Esophagus muscularis mucosa (tissue), 4 donors: ENCODE measurements around the gene NDUFC2. TPM values are rescaled to one million over a fixed set of nuclear protein-coding genes. Genes with fewer than 3 reads are reported as not detected.

Experiments used
- DNase-seq: peaks from one replicate; pipeline ENCODE4 v3.0.0-alpha.2; 2017; ENCODE audit errors: extremely low spot score
- H3K27ac ChIP-seq, 4 donors: fragments of 200-600 bp; sonication (generic); replicated peaks in 1 of 4; 1 replicate in 3 of 4; 2 replicates in 1 of 4; pipeline ENCODE4 v1.5.1; 2016 to 2019; ENCODE audit warnings: mild to moderate bottlenecking in 1 of 4
- H3K27me3 ChIP-seq, 4 donors: fragments of 200-600 bp; sonication (generic); one replicate each; pipeline versions ENCODE4 v1.5.1 to v1.6.0; 2016 to 2019
- H3K36me3 ChIP-seq, 4 donors: fragments of 200-600 bp; sonication (generic); one replicate each; pipeline ENCODE4 v1.5.1; 2016 to 2019
- H3K4me1 ChIP-seq, 4 donors: fragments of 200-600 bp; sonication (generic); one replicate each; pipeline ENCODE4 v1.5.1; 2016 to 2019
- H3K4me3 ChIP-seq, 4 donors: fragments of 200-600 bp; sonication (generic); 1 replicate in 2 of 4; 2 replicates in 2 of 4; pipeline ENCODE4 v1.5.1; 2016 to 2019; ENCODE audit warnings: mild to moderate bottlenecking in 4 of 4, moderate library complexity in 1 of 4
- H3K9me3 ChIP-seq, 4 donors: fragments of 200-600 bp; sonication (generic); 1 replicate in 3 of 4; 2 replicates in 1 of 4; pipeline ENCODE4 v1.5.1; 2016 to 2019
- EP300 ChIP-seq: sonication (generic); formaldehyde crosslinking; IDR thresholded peaks from one replicate; pipeline ENCODE4 v1.6.1; 2017; ENCODE audit warnings: antibody characterized with exemption
- POLR2A ChIP-seq: fragments of 450-650 bp; IDR thresholded peaks from one replicate; pipeline ENCODE4 v1.6.1; 2017; ENCODE audit warnings: antibody characterized with exemption, moderate library complexity, mild to moderate bottlenecking, low read depth
- POLR2AphosphoS5 ChIP-seq, 2 donors: sonication (generic); formaldehyde crosslinking; IDR thresholded peaks; one replicate each; pipeline ENCODE4 v1.6.1; 2017; ENCODE audit warnings: antibody characterized with exemption in 2 of 2
- WGBS: methylation state at CpG from one replicate; pipeline ENCODE4 v1.1.5; 2018; 5-methylcytosine and 5-hydroxymethylcytosine counted together
- intact Hi-C: fragments of 100-400 bp; cut with DNase I; formaldehyde crosslinking; loops from one replicate; pipeline ENCODE4 v1.15.1; 2023
- total RNA-seq, 4 donors: library from RNA; depleted of rRNA; stranded (reverse); fragments of >200 nt; gene quantifications; one replicate each; pipeline versions ENCODE4 v1.1.0 to v1.2.1, GENCODE V29; 2016
- TF ChIP-seq, protein P1 (sequence below), 3 experiments: fragments of 200-600 bp in 2 of 3; fragments of 450-650 bp in 1 of 3; sonication (generic) in 2 of 3; IDR thresholded peaks; one replicate each; pipeline ENCODE4 v1.5.1; 2017 to 2019; ENCODE audit warnings: antibody characterized with exemption in 3 of 3, mild to moderate bottlenecking in 2 of 3, moderate library complexity in 1 of 3

Gene NDUFC2
- total RNA-seq, 4 donors from 2014 or later = 65.1 to 116 (median 91.1) TPM

DNA sequence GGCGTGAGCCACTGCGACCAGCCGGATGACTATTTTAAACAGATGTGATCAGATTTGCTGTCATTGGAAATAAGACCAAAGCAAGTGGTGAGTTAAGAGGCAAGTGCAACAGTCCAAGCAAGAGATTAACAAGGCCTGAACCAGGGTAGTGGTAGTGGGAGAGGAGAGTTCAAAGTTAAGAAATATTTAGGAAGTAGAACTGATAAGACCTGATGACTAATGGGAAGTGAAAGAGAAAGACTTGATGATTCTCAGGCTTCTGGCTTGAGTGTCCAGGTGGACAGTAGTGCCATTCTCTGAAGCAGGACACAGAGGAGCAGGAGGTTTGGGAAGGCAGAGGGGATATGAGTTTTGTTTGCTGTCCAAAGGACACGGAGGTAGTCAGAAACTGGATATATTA lies 7.2 kb downstream of the NDUFC2 start:
- Histone ChIP-seq H3K4me1 (peaks cover 20 to 45% (median 34%) of the 10 kb centered on the region in 4 donors), H3K9me3 (no peaks in the 10 kb centered on the region), H3K27ac (no peak overlapping the region), H3K27me3 (no peaks in the 10 kb centered on the region), H3K36me3 (peaks cover 5 to 50% (median 38%) of the 10 kb centered on the region in 4 donors), H3K4me3 (no peak overlapping the region)
- intact Hi-C loops = no loop called here
- no peak for DNase-seq
- TF ChIP-seq, protein P1, sequence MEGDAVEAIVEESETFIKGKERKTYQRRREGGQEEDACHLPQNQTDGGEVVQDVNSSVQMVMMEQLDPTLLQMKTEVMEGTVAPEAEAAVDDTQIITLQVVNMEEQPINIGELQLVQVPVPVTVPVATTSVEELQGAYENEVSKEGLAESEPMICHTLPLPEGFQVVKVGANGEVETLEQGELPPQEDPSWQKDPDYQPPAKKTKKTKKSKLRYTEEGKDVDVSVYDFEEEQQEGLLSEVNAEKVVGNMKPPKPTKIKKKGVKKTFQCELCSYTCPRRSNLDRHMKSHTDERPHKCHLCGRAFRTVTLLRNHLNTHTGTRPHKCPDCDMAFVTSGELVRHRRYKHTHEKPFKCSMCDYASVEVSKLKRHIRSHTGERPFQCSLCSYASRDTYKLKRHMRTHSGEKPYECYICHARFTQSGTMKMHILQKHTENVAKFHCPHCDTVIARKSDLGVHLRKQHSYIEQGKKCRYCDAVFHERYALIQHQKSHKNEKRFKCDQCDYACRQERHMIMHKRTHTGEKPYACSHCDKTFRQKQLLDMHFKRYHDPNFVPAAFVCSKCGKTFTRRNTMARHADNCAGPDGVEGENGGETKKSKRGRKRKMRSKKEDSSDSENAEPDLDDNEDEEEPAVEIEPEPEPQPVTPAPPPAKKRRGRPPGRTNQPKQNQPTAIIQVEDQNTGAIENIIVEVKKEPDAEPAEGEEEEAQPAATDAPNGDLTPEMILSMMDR (IDR thresholded peaks at IDR 0.05) = no peak
- 93% methylated on average over 4 of the region's 4 CpGs for WGBS

GRCh38 chr11:78071717-78072116 lies 7.9 kb downstream of the NDUFC2 start:
- no peak for DNase-seq
- H3K36me3 ChIP-seq = peaks cover 5 to 54% (median 41%) of the 10 kb centered on the region in 4 donors
- no peaks in the 10 kb centered on the region for H3K27me3 ChIP-seq
- no peaks in the 10 kb centered on the region for H3K9me3 ChIP-seq
- TF ChIP-seq EP300 (no peak), POLR2AphosphoS5 (IDR thresholded peaks at IDR 0.05) (no peak), POLR2A (no peak)
- TF ChIP-seq, protein P1 (IDR thresholded peaks at IDR 0.05) = no peak
- peaks cover 13 to 38% (median 26%) of the 10 kb centered on the region in 4 donors for H3K4me1 ChIP-seq
- H3K27ac ChIP-seq = no peak overlapping the region
- WGBS = 75% methylated on average over 3 of the region's 3 CpGs
- intact Hi-C loops = no loop called here
- H3K4me3 ChIP-seq = no peak overlapping the region

DNA sequence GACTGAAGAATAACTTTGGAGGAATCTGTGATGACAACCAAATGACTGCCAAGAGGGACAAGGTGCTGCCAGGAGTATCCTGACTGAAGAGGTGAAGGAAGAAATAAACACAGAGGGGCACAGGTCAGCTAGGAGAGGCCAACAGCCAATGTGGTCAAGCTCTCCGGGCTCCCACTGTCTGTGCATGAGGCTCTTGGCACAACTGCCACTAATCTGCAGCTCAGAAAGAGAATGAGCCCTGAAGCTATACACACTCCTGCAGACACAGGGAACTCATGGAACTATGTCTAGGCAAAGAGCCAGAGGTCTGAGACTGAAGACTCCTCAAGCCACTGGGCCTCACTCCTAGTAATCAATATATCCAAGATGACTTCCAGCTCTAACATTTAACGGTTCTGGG lies 9.0 kb downstream of the NDUFC2 start:
- intact Hi-C loops = no loop called here

DNA sequence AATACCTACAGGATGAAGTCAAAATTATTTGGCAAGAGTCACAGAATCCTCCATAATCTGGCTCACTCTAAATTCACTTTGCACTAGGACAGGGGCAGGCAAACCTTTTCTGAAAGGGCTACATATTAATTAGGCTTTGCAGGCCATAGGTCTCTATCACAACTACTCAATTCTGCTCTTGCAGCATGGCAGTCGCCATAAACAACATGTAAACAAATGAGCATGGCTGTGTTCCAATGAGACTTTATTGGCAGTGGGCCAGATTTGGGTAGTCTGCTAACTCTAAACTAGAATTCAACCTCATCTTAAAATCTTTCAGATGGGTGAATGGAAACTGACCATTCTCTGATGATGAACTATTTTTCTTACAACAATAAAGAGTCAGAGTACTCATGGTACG lies 10.2 kb downstream of the NDUFC2 start:
- Histone ChIP-seq H3K4me3 (no peak overlapping the region), H3K36me3 (peaks cover 5 to 54% (median 41%) of the 10 kb centered on the region in 4 donors), H3K27me3 (no peaks in the 10 kb centered on the region), H3K4me1 (peaks cover 0 to 17% (median 7%) of the 10 kb centered on the region in 4 donors), H3K9me3 (no peaks in the 10 kb centered on the region), H3K27ac (no peak overlapping the region)
- TF ChIP-seq POLR2AphosphoS5 (IDR thresholded peaks at IDR 0.05) (no peak), EP300 (no peak), POLR2A (no peak)
- TF ChIP-seq, protein P1 (IDR thresholded peaks at IDR 0.05) = no peak
- no peak for DNase-seq
- WGBS = 60% methylated on average over 2 of the region's 2 CpGs
- intact Hi-C loops = no loop called here

More for the DNA sequence above, 9.0 kb downstream of the NDUFC2 start:
- Histone ChIP-seq H3K4me1 (peaks cover 4 to 28% (median 17%) of the 10 kb centered on the region in 4 donors), H3K27ac (no peak overlapping the region), H3K36me3 (peaks cover 5 to 54% (median 41%) of the 10 kb centered on the region in 4 donors), H3K27me3 (no peaks in the 10 kb centered on the region), H3K9me3 (no peaks in the 10 kb centered on the region), H3K4me3 (no peak overlapping the region)
- DNase-seq = no peak
- no peak for TF ChIP-seq EP300
- WGBS = 69% methylated on average over 2 of the region's 2 CpGs

GRCh38 chr11:78067704-78068103 lies 12.0 kb downstream of the NDUFC2 start:
- DNase-seq = no peak
- 97% methylated on average over 4 of the region's 4 CpGs for WGBS
- H3K27me3 ChIP-seq = no peaks in the 10 kb centered on the region
- H3K36me3 ChIP-seq = peaks cover 5 to 53% (median 41%) of the 10 kb centered on the region in 4 donors
- no peak overlapping the region for H3K27ac ChIP-seq
- peaks cover 0 to 11% (median 7%) of the 10 kb centered on the region in 4 donors for H3K4me1 ChIP-seq
- intact Hi-C loops = no loop called here
- no peak overlapping the region for H3K4me3 ChIP-seq
- H3K9me3 ChIP-seq = no peaks in the 10 kb centered on the region
- TF ChIP-seq, protein P1 (IDR thresholded peaks at IDR 0.05) = no peak
- TF ChIP-seq POLR2AphosphoS5 (IDR thresholded peaks at IDR 0.05) = no peak
- TF ChIP-seq EP300 = no peak
- TF ChIP-seq POLR2A = no peak
